ENCODE results near the gene FRY. TPM values are rescaled to one million over a fixed set of nuclear protein-coding genes. Genes with fewer than 3 reads are reported as not detected.

FRY gene
- total and polyA plus RNA-seq, 9 of the 15 experiments (the other 6 are each of a cell fraction or from before 2014, with no cell fraction given): 0.03 to 0.31 (median 0.11) TPM; not detected in 3

DNA sequence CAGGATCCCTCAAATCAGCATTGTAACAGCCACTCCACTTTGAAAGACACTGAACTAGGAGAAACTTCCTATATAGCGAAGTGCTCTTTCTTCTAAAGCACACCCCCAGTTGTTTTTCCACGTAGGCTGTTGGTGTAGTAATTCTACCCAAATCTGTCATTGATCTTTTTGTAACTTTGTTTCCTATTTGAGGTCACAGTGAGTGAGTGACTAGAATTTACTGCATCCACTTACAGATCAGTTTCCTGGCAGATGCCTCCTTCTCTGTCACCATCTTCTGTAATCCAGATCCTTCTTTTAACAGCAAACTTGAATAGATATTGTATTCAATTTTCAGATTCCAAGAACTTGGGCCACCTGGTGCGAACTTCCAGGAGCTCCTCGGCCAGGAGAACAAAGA, 268.3 kb downstream of the FRY start:
- ChIA-PET CTCF (ENCODE audit: low intra/inter-chr PET ratio) (no interaction called here), POLR2A (interaction anchor here (1.2 kb wide), 1 partner anchor 16 kb away, joined by 6 read pairs; the partner anchor contains the start of genes BRCA2 and ZAR1L)
- ATAC-seq (no peak), DNase-seq (ENCODE audit: extremely low read depth in 1 of 4, low spot score in 3 of 4) (no peak), FAIRE-seq (no peak)
- Histone ChIP-seq H4K20me1 (replicated peaks; ENCODE audit: control insufficient read depth, insufficient read depth, low read length) (no peaks in the 10 kb centered on the region), H3K9me3 (replicated peaks; ENCODE audit: control insufficient read depth, insufficient read depth, low read depth, low read length) (no peaks in the 10 kb centered on the region), H3K9ac (ENCODE audit: insufficient read depth in 1 of 2, low read depth in 2 of 2, low read length in 2 of 2) (no peak overlapping the region), H3K36me3 (ENCODE audit: control insufficient read depth, insufficient read depth, low read length) (no peaks in the 10 kb centered on the region), H2AFZ (ENCODE audit: low read depth, low read length) (no peak overlapping the region), H3K27ac (ENCODE audit: extremely low read depth, low read depth, low read length) (no peak overlapping the region), H3K4me3 (no peak overlapping the region), H3K27me3 (ENCODE audit: control insufficient read depth in 2 of 2, insufficient read depth in 2 of 2, low read length in 2 of 2) (peaks cover 12 to 27% of the 10 kb centered on the region in 2 experiments; a peak in 4 of 5 replicates), H3K4me2 (ENCODE audit: insufficient read depth, low read length) (no peak overlapping the region), H3K4me1 (replicated peaks in 1 of 2; ENCODE audit: control insufficient read depth in 2 of 2, insufficient read depth in 2 of 2, low read length in 2 of 2) (no peaks in the 10 kb centered on the region), H3K79me2 (ENCODE audit: control insufficient read depth, insufficient read depth, low read length) (no peaks in the 10 kb centered on the region), H3K9me1 (ENCODE audit: control insufficient read depth, insufficient read depth, low read length) (no peaks in the 10 kb centered on the region)
- in situ Hi-C loops (cut with MboI) (loop anchor here (25.0 kb wide), 1 partner anchor 388 kb away; no protein-coding TSS in a partner anchor), intact Hi-C loops (cut with micrococcal nuclease) (no loop called here)
- no TSS peak for BruUV-seq (replicated peaks)
- TF ChIP-seq ZNF79 (CRISPR knock-in tag; IDR thresholded peaks at IDR 0.05; ENCODE audit: low read depth): no peak
- TF ChIP-seq RBM39 (optimal IDR thresholded peaks at IDR 0.05; ENCODE audit: low read depth, low read length): no peak
- TF ChIP-seq SAFB2 (IDR thresholded peaks at IDR 0.05; ENCODE audit: borderline replicate concordance, low read depth, low read length, severe bottlenecking): no peak
- TF ChIP-seq MYNN (IDR thresholded peaks at IDR 0.05): no peak
- TF ChIP-seq MYNN (CRISPR knock-in tag; IDR thresholded peaks at IDR 0.05): no peak
- TF ChIP-seq COPS2 (conservative IDR thresholded peaks at IDR 0.05): no peak
- no peak for TF ChIP-seq TAF9B (IDR thresholded peaks at IDR 0.05; ENCODE audit: partially characterized antibody)
- no peak for TF ChIP-seq NR1H2 (CRISPR knock-in tag; IDR thresholded peaks at IDR 0.05)
- no peak for TF ChIP-seq ZNF347 (CRISPR knock-in tag; IDR thresholded peaks at IDR 0.05; ENCODE audit: low read depth)
- WGBS (ENCODE audit: insufficient coverage, low coverage, missing lambda C conversion rate): 0% methylated on average over 4 of the region's 4 CpGs

Measured in K562 (cell line).